Measurements from ENCODE around the gene OPN4. TPM values are rescaled to one million over a fixed set of nuclear protein-coding genes. Genes with fewer than 3 reads are reported as not detected.

OPN4 gene
- total and polyA plus RNA-seq, 4 experiments from 2014 or later: not detected

DNA sequence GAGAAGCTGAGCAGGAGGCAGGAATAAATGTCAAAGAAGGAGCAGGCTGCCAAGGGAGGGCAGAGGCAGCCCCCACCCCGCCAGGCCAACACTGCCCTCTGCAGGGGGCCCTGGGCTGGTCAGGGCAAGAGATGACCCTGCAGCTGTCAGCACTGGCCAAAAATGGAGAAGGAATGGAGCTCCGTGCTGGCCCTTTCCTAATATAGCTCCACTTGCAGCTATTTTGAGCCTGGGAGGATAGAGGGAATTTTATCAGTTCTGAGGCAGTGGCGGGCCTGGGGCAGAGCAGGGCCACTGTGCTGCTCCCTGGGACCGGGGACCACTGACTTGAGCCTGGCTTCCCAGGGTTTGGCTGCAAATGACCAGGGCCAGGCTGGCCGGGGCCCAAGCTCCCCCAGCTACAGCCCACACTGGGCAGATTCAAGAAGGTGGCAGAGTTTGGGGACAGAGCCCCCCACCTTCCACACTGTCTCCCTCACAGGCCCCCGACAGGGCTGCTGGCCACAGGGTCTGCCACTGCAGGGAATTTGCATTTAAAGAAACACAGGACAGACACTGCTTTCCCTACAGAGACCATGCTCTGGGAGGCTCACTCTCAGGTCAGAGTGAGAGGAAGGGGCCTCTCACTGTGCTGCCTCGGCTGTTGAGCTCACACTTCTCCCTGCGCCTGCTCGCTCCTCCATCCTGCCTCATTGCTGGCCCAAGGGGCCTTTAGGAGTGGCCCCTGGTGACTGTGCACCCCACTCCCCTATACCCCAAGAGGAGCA lies 30.2 kb downstream of the OPN4 start:
- Histone ChIP-seq H3K4me1 (ENCODE audit: insufficient read depth, low read length) (no peaks in the 10 kb centered on the region), H3K27me3 (ENCODE audit: insufficient read depth, low read length) (no peaks in the 10 kb centered on the region), H3K4me3 (ENCODE audit: low read length in 2 of 2) (no peak overlapping the region), H3K36me3 (ENCODE audit: insufficient read depth, low read length) (no peaks in the 10 kb centered on the region), H3K27ac (ENCODE audit: low read depth, low read length) (no peak overlapping the region), H3K9me3 (ENCODE audit: control insufficient read depth in 1 of 2, low read length in 2 of 2) (no peaks in the 10 kb centered on the region)
- peaks cover 3 to 9% of the 10 kb centered on the region in 2 donors for H3K27me3 Mint-ChIP-seq
- H3K27ac Mint-ChIP-seq: no peak overlapping the region
- H3K4me1 Mint-ChIP-seq: peaks cover 0 to 9% (median 5%) of the 10 kb centered on the region in 4 donors
- no peaks in the 10 kb centered on the region for H3K36me3 Mint-ChIP-seq
- DNase-seq: peak in 1 of 5 donors; percentile 11
- POLR2A ChIA-PET (ENCODE audit: partially characterized antibody): no interaction called here
- H3K9me3 Mint-ChIP-seq: no peaks in the 10 kb centered on the region
- intact Hi-C loops (cut with micrococcal nuclease): no loop called here
- no peak overlapping the region for H3K4me3 Mint-ChIP-seq
- CTCF ChIA-PET (ENCODE audit: partially characterized antibody): interaction anchor here (2.1 kb wide), 1 partner anchor 10 kb away, joined by 7 read pairs; no protein-coding TSS in a partner anchor

DNA sequence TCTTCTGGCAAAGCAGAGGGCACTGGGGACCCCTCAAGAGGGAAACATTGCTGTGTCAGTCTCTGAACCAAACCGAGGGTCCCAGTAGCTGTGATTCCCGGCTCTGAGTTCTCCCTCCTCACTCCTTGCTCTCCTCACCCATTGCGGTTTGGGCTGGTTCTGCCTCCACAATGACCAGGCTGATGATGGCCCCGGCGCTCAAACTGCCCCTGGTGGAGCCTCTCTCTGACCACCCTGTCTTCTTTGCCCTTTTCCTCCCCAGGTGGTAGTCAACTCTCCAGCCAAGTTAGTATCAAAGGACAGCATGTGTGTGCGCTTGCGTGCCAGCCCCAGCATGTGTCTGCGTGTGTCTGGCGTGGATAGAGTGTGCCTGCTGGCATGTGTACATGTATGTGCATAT lies 31.1 kb downstream of the OPN4 start:
- no peak overlapping the region for H3K4me3 Mint-ChIP-seq
- Histone ChIP-seq H3K27me3 (ENCODE audit: insufficient read depth, low read length) (no peaks in the 10 kb centered on the region), H3K4me1 (ENCODE audit: insufficient read depth, low read length) (no peaks in the 10 kb centered on the region), H3K27ac (ENCODE audit: low read depth, low read length) (no peak overlapping the region), H3K4me3 (ENCODE audit: low read length in 2 of 2) (no peak overlapping the region), H3K9me3 (ENCODE audit: control insufficient read depth in 1 of 2, low read length in 2 of 2) (no peaks in the 10 kb centered on the region), H3K36me3 (ENCODE audit: insufficient read depth, low read length) (no peaks in the 10 kb centered on the region)
- ChIA-PET POLR2A (ENCODE audit: partially characterized antibody) (no interaction called here), CTCF (ENCODE audit: partially characterized antibody) (interaction anchor here (2.1 kb wide), 1 partner anchor 9 kb away, joined by 7 read pairs; no protein-coding TSS in a partner anchor)
- intact Hi-C loops (cut with micrococcal nuclease): no loop called here
- no peaks in the 10 kb centered on the region for H3K9me3 Mint-ChIP-seq
- H3K4me1 Mint-ChIP-seq: peaks cover 0 to 9% (median 5%) of the 10 kb centered on the region in 4 donors
- H3K27me3 Mint-ChIP-seq: peaks cover 3 to 9% of the 10 kb centered on the region in 2 donors
- no peaks in the 10 kb centered on the region for H3K36me3 Mint-ChIP-seq
- H3K27ac Mint-ChIP-seq: no peak overlapping the region
- no peak for DNase-seq

DNA sequence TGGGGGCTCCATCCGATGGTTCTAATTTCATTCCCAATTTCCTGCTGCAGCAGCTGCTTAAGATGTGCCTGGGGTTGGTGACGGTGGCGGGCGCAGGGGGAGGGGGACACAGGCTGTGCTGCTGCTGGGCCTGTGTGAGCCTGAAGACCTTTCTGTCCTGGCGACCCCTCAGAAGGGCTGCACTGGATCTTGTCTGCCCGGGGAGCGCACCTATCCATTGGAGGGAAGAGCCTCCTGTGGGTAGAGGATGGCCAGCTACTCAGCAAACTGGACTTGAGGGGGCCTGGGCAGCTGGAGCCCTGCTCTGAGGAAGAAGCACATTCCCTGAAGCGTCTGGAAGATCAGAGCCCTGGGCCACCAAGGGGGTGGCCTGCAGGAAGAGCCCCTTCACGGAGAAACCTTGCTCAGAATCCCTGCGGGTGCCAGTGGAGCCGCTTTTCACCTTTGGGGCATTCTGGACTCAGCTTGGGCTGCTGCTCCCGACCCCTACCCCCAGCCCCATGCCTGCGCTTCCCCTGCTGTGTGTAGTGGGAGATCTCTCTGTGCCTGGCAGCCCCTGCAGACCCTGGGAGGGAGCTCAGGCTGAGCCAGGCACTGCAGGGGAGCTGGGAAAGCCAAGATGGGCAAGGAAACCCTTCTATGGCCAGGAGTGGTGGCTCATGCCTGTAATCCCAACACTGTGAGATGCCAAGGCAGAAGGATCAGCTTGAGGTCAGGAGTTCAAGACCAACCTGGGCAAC lies 31.7 kb downstream of the OPN4 start:
- no peak overlapping the region for H3K27ac ChIP-seq (ENCODE audit: low read depth, low read length)
- no peaks in the 10 kb centered on the region for H3K9me3 ChIP-seq (ENCODE audit: control insufficient read depth in 1 of 2, low read length in 2 of 2)
- intact Hi-C loops (cut with micrococcal nuclease): no loop called here
- peak in 1 of 5 donors; percentile 13 for DNase-seq
- Mint-ChIP-seq H3K4me3 (no peak overlapping the region), H3K36me3 (no peaks in the 10 kb centered on the region), H3K9me3 (no peaks in the 10 kb centered on the region), H3K4me1 (peaks cover 0 to 9% (median 5%) of the 10 kb centered on the region in 4 donors), H3K27me3 (peaks cover 3 to 9% of the 10 kb centered on the region in 2 donors), H3K27ac (no peak overlapping the region)
- ChIA-PET POLR2A (ENCODE audit: partially characterized antibody) (no interaction called here), CTCF (ENCODE audit: partially characterized antibody) (interaction anchor here (1.0 to 2.1 kb wide), 3 partner anchors 8 to 214 kb away, joined by 3 to 14 read pairs (median 7); no protein-coding TSS in a partner anchor)
- no peaks in the 10 kb centered on the region for H3K27me3 ChIP-seq (ENCODE audit: insufficient read depth, low read length)
- H3K36me3 ChIP-seq (ENCODE audit: insufficient read depth, low read length): no peaks in the 10 kb centered on the region
- no peaks in the 10 kb centered on the region for H3K4me1 ChIP-seq (ENCODE audit: insufficient read depth, low read length)
- H3K4me3 ChIP-seq (ENCODE audit: low read length in 2 of 2): no peak overlapping the region

DNA sequence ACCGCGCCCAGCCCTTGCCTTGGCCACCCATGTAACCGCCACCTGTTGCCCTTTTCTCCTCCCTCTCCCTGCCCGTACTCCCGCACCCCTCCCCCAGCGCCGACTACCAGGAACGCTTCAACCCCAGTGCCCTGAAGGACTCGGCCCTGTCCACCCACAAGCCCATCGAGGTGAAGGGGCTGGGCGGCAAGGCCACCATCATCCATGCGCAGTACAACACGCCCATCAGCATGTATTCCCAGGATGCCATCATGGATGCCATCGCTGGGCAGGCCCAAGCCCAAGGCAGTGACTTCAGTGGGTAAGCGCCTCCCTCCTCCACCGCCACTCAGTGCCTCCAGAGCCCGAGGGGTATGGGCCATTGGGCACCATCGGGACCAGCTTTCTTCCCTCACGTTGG lies 32.6 kb downstream of the OPN4 start:
- H3K27me3 Mint-ChIP-seq: peaks cover 3 to 9% of the 10 kb centered on the region in 2 donors
- no peak overlapping the region for H3K27ac ChIP-seq (ENCODE audit: low read depth, low read length)
- no peaks in the 10 kb centered on the region for H3K4me1 ChIP-seq (ENCODE audit: insufficient read depth, low read length)
- intact Hi-C loops (cut with micrococcal nuclease): no loop called here
- ChIA-PET POLR2A (ENCODE audit: partially characterized antibody) (no interaction called here), CTCF (ENCODE audit: partially characterized antibody) (interaction anchor here (0.9 to 2.1 kb wide), 2 partner anchors 142 to 213 kb away, joined by 3 to 14 read pairs; no protein-coding TSS in a partner anchor)
- no peaks in the 10 kb centered on the region for H3K9me3 ChIP-seq (ENCODE audit: control insufficient read depth in 1 of 2, low read length in 2 of 2)
- no peak overlapping the region for H3K4me3 ChIP-seq (ENCODE audit: low read length in 2 of 2)
- H3K27me3 ChIP-seq (ENCODE audit: insufficient read depth, low read length): no peaks in the 10 kb centered on the region
- H3K36me3 Mint-ChIP-seq: no peaks in the 10 kb centered on the region
- H3K9me3 Mint-ChIP-seq: no peaks in the 10 kb centered on the region
- H3K4me1 Mint-ChIP-seq: peaks cover 0 to 9% (median 5%) of the 10 kb centered on the region in 4 donors
- no peak overlapping the region for H3K4me3 Mint-ChIP-seq
- H3K27ac Mint-ChIP-seq: no peak overlapping the region
- H3K36me3 ChIP-seq (ENCODE audit: insufficient read depth, low read length): no peaks in the 10 kb centered on the region
- no peak for DNase-seq

DNA sequence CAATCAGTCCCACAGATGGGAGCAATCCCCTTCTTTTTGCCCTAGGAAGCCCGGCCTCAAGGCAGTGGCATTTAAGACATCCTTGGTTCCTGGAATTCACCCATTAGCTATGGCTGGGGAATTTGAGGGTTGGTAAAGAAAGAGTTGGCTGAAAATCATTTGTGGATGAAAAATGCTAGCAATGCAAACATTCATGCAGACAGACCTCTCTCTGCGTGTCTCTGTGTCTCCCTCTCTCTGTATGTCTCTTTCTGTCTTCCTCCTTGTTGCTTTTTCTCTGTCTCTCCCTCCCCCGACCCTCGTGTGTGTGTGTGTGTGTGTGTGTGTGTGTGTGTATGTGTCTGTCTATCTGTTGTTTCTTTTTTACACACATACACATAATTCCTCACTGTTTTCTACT lies 33.4 kb downstream of the OPN4 start:
- Mint-ChIP-seq H3K9me3 (no peaks in the 10 kb centered on the region), H3K27me3 (peaks cover 3 to 6% of the 10 kb centered on the region in 2 donors), H3K36me3 (no peaks in the 10 kb centered on the region), H3K27ac (peak overlapping the region in 1 of 7 donors; percentile 42), H3K4me1 (peaks cover 0 to 9% (median 5%) of the 10 kb centered on the region in 4 donors), H3K4me3 (no peak overlapping the region)
- CTCF ChIA-PET (ENCODE audit: partially characterized antibody): interaction anchor here (0.6 to 3.4 kb wide), 6 partner anchors 17 to 1563 kb away, joined by 3 to 22 read pairs (median 3); no protein-coding TSS in a partner anchor
- POLR2A ChIA-PET (ENCODE audit: partially characterized antibody): no interaction called here
- Histone ChIP-seq H3K27ac (ENCODE audit: low read depth, low read length) (no peak overlapping the region), H3K36me3 (ENCODE audit: insufficient read depth, low read length) (no peaks in the 10 kb centered on the region), H3K4me1 (ENCODE audit: insufficient read depth, low read length) (no peaks in the 10 kb centered on the region), H3K4me3 (ENCODE audit: low read length in 2 of 2) (no peak overlapping the region), H3K9me3 (ENCODE audit: control insufficient read depth in 1 of 2, low read length in 2 of 2) (no peaks in the 10 kb centered on the region), H3K27me3 (ENCODE audit: insufficient read depth, low read length) (no peaks in the 10 kb centered on the region)
- no peak for DNase-seq
- intact Hi-C loops (cut with micrococcal nuclease): loop anchor here (1.0 kb wide), 3 partner anchors 24 to 252 kb away; no protein-coding TSS in a partner anchor

DNA sequence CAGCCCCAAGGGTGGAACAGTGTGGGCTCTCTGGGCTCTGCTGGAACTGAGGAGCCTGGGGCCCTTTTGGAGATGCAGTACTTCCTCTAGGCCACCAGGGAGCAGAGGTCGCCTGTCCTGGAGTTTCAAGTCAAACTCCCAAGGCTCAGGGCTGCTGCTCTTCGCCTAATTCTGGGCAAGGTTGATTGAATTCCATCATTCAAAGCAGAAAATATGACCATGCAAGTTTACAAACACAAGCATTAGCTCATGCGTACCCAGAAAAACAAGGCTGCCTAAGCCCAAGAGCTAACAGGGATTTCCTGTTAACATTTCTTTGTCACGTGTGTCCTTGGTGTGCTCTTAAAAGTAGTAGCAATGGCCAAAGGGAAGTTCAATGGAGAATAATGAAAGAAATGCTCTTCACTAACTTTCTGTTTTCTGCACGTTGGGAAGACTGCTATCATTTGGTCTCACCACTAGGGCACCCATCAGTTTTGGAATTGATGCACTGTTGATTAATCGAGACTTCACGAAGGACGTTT lies 34.1 kb downstream of the OPN4 start:
- ChIA-PET POLR2A (ENCODE audit: partially characterized antibody) (no interaction called here), CTCF (ENCODE audit: partially characterized antibody) (interaction anchor here (0.7 to 3.4 kb wide), 12 partner anchors 11 to 288 kb away, joined by 3 to 22 read pairs (median 4); no protein-coding TSS in a partner anchor)
- no peak overlapping the region for H3K4me3 ChIP-seq (ENCODE audit: low read length in 2 of 2)
- no peaks in the 10 kb centered on the region for H3K4me1 ChIP-seq (ENCODE audit: insufficient read depth, low read length)
- H3K36me3 Mint-ChIP-seq: no peaks in the 10 kb centered on the region
- H3K27me3 Mint-ChIP-seq: peaks cover 3 to 4% of the 10 kb centered on the region in 2 donors
- peak overlapping the region in 2 of 8 donors; percentile 27 to 48 for H3K4me3 Mint-ChIP-seq
- H3K27me3 ChIP-seq (ENCODE audit: insufficient read depth, low read length): no peaks in the 10 kb centered on the region
- H3K9me3 ChIP-seq (ENCODE audit: control insufficient read depth in 1 of 2, low read length in 2 of 2): no peaks in the 10 kb centered on the region
- DNase-seq: peak; percentile 48 to 55 (median 54)
- H3K4me1 Mint-ChIP-seq: peaks cover 0 to 9% (median 5%) of the 10 kb centered on the region in 4 donors
- H3K36me3 ChIP-seq (ENCODE audit: insufficient read depth, low read length): no peaks in the 10 kb centered on the region
- no peaks in the 10 kb centered on the region for H3K9me3 Mint-ChIP-seq
- H3K27ac Mint-ChIP-seq: peak overlapping the region in 1 of 7 donors; percentile 6
- no peak overlapping the region for H3K27ac ChIP-seq (ENCODE audit: low read depth, low read length)
- intact Hi-C loops (cut with micrococcal nuclease): loop anchor here (1.0 kb wide), 3 partner anchors 23 to 251 kb away; no protein-coding TSS in a partner anchor

DNA sequence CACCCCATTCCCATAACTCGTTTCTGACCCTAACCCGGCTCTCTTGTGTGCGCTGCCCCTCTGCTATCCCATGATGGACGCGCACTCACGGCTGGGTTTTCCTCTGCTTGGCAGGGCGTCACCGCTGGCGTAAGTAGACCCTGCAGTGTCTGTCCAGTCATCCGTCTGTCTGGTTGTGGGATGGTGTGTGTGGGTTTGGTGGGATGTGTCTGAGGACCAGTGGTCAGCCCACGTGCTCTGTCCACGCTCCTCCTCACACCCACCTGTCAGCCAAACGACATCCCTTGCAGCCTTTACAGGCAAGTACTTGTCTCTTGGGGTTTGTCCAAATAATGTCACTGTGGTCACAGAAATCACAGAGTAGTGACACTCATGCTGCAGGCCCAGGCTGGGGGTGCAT lies 34.8 kb downstream of the OPN4 start:
- CTCF ChIA-PET (ENCODE audit: partially characterized antibody): interaction anchor here (0.7 to 3.4 kb wide), 9 partner anchors 11 to 289 kb away, joined by 3 to 22 read pairs (median 5); no protein-coding TSS in a partner anchor
- Mint-ChIP-seq H3K4me3 (no peak overlapping the region), H3K27ac (no peak overlapping the region), H3K36me3 (no peaks in the 10 kb centered on the region), H3K27me3 (peaks cover 3 to 4% of the 10 kb centered on the region in 2 donors), H3K4me1 (peaks cover 0 to 9% (median 6%) of the 10 kb centered on the region in 4 donors), H3K9me3 (no peaks in the 10 kb centered on the region)
- intact Hi-C loops (cut with micrococcal nuclease): no loop called here
- Histone ChIP-seq H3K27me3 (ENCODE audit: insufficient read depth, low read length) (no peaks in the 10 kb centered on the region), H3K27ac (ENCODE audit: low read depth, low read length) (no peak overlapping the region), H3K36me3 (ENCODE audit: insufficient read depth, low read length) (no peaks in the 10 kb centered on the region), H3K4me3 (ENCODE audit: low read length in 2 of 2) (no peak overlapping the region), H3K9me3 (ENCODE audit: control insufficient read depth in 1 of 2, low read length in 2 of 2) (no peaks in the 10 kb centered on the region), H3K4me1 (ENCODE audit: insufficient read depth, low read length) (no peaks in the 10 kb centered on the region)
- no peak for DNase-seq
- POLR2A ChIA-PET (ENCODE audit: partially characterized antibody): no interaction called here
